CD4-positive, alpha-beta T cell treated with Interleukin-12 subunit alpha and Interleukin-12 subunit beta, for 1 hour (primary cell): Measurements from ENCODE around the gene SMAP1.

Experiments
- DNase-seq: peaks from one replicate; pipeline ENCODE4 v3.0.0-alpha.2; 2020

SMAP1 gene

GRCh38 chr6:70667711-70668498 lies at the start of gene SMAP1:
Gene SMAP1 (plus strand): TSS chr6:70667883. CDS start chr6:70668024, 141 bp downstream.
- peak; percentile 93 for DNase-seq

GRCh38 chr6:70620746-70621145 lies 46.9 kb upstream of the SMAP1 start:
- DNase-seq: no peak

GRCh38 chr6:70622461-70622860 lies 45.2 kb upstream of the SMAP1 start:
- DNase-seq: no peak

- no peak for DNase-seq
Measured at GRCh38 chr6:70625436-70625835, 42.2 kb upstream of the SMAP1 start.

- DNase-seq: no peak
Measured at GRCh38 chr6:70627500-70628254, 40.0 kb upstream of the SMAP1 start.

- no peak for DNase-seq
Measured at GRCh38 chr6:70629929-70630328, 37.8 kb upstream of the SMAP1 start.

GRCh38 chr6:70633870-70634269 lies 33.8 kb upstream of the SMAP1 start:
- no peak for DNase-seq

- DNase-seq: no peak
Measured at GRCh38 chr6:70636596-70636995, 31.1 kb upstream of the SMAP1 start.

- no peak for DNase-seq
Measured at GRCh38 chr6:70638468-70638867, 29.2 kb upstream of the SMAP1 start.

- DNase-seq: peak; percentile 68
Measured at GRCh38 chr6:70651326-70651905, 16.3 kb upstream of the SMAP1 start.

- DNase-seq: no peak
Measured at GRCh38 chr6:70652216-70652615, 15.5 kb upstream of the SMAP1 start.

- no peak for DNase-seq
Measured at GRCh38 chr6:70657706-70658105, 10.0 kb upstream of the SMAP1 start.

- DNase-seq: no peak
Measured at GRCh38 chr6:70663881-70664466, 3.7 kb upstream of the SMAP1 start.

GRCh38 chr6:70666706-70667105 lies 977 bp upstream of the SMAP1 start:
- no peak for DNase-seq

GRCh38 chr6:70667256-70667710 lies 400 bp upstream of the SMAP1 start:
- DNase-seq: no peak

- no peak for DNase-seq
Measured at GRCh38 chr6:70668499-70668812, 773 bp downstream of the SMAP1 start.

- no peak for DNase-seq
Measured at GRCh38 chr6:70669133-70669532, 1.4 kb downstream of the SMAP1 start.

GRCh38 chr6:70672549-70672948 lies 4.9 kb downstream of the SMAP1 start:
- no peak for DNase-seq

GRCh38 chr6:70673054-70673453 lies 5.4 kb downstream of the SMAP1 start:
- no peak for DNase-seq

GRCh38 chr6:70673601-70674000 lies 5.9 kb downstream of the SMAP1 start:
- no peak for DNase-seq

- no peak for DNase-seq
Measured at GRCh38 chr6:70675822-70676221, 8.1 kb downstream of the SMAP1 start.

GRCh38 chr6:70676821-70677220 lies 9.1 kb downstream of the SMAP1 start:
- no peak for DNase-seq

- DNase-seq: no peak
Measured at GRCh38 chr6:70680396-70680795, 12.7 kb downstream of the SMAP1 start.
